22Rv1 (cell line): ENCODE data around the gene ZNF569.

ENCODE experiments used
- ZFX ChIP-seq: fragments of 450-650 bp; IDR thresholded peaks from 2 replicates; pipeline ENCODE4 v1.6.1; 2017; ENCODE audit warnings: antibody characterized with exemption, borderline replicate concordance
- TF ChIP-seq, protein P1 (sequence below): fragments of 450-650 bp; IDR thresholded peaks from 2 replicates; pipeline ENCODE4 v1.5.1; 2017; ENCODE audit warnings: mild to moderate bottlenecking

DNA sequence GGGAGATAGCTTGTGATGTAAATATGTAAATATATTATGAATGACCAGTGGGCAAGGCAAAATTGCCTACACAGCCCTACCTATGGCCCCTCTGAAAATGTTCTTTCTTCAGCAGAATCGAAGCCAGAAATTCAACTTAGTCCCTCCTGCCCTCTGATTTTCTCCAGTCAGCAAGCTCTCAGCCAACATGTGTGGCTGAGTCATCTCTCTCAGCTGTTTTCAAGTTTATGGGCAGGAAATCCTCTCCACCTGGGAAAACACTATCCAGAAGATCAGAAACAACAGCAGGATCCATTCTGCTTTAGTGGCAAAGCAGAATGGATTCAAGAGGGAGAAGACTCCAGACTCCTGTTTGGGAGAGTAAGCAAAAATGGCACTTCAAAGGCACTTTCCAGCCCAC lies 105.2 kb downstream of the ZNF569 start:
- TF ChIP-seq, protein P1, sequence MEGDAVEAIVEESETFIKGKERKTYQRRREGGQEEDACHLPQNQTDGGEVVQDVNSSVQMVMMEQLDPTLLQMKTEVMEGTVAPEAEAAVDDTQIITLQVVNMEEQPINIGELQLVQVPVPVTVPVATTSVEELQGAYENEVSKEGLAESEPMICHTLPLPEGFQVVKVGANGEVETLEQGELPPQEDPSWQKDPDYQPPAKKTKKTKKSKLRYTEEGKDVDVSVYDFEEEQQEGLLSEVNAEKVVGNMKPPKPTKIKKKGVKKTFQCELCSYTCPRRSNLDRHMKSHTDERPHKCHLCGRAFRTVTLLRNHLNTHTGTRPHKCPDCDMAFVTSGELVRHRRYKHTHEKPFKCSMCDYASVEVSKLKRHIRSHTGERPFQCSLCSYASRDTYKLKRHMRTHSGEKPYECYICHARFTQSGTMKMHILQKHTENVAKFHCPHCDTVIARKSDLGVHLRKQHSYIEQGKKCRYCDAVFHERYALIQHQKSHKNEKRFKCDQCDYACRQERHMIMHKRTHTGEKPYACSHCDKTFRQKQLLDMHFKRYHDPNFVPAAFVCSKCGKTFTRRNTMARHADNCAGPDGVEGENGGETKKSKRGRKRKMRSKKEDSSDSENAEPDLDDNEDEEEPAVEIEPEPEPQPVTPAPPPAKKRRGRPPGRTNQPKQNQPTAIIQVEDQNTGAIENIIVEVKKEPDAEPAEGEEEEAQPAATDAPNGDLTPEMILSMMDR: no peak
- TF ChIP-seq ZFX: no peak
